Kidney epithelial cell (primary cell): ENCODE measurements around the gene OR1E2. TPM values are rescaled to one million over a fixed set of nuclear protein-coding genes. Genes with fewer than 3 reads are reported as not detected.
"Not testable (repeated sequence)": the region's sequence is repeated elsewhere in the genome, so short reads cannot be mapped to it uniquely, and the experiment has no call there.

Experiments used
- DNase-seq: peaks from one replicate; pipeline ENCODE4 v3.0.0-alpha.2; 2010; ENCODE audit warnings: low read depth
- H3K27me3 ChIP-seq: 2 replicates; pipeline ENCODE4 v1.6.0; 2011; ENCODE audit warnings: low read length; ENCODE audit not compliant: control insufficient read depth, insufficient read depth
- H3K36me3 ChIP-seq: 2 replicates; pipeline ENCODE4 v1.5.1; 2011; ENCODE audit warnings: low read length; ENCODE audit not compliant: control insufficient read depth, insufficient read depth
- H3K4me3 ChIP-seq: 2 replicates; pipeline ENCODE4 v1.5.1; 2011; ENCODE audit warnings: low read depth, mild to moderate bottlenecking, control low read depth, low read length
- total RNA-seq: library from RNA; depleted of rRNA; stranded (reverse); fragments of >200 nt; gene quantifications from 2 replicates; pipeline ENCODE4 v1.2.3, GENCODE V29; 2015
- TF ChIP-seq, protein P1 (sequence below): IDR thresholded peaks from 2 replicates; pipeline ENCODE4 v1.5.1; 2011; ENCODE audit warnings: mild to moderate bottlenecking, moderate library complexity, low read length, control low read depth, inconsistent platforms; ENCODE audit not compliant: insufficient read depth, poor library complexity, severe bottlenecking

OR1E2 gene
- total RNA-seq, 1 donor from 2014 or later: not detected

DNA sequence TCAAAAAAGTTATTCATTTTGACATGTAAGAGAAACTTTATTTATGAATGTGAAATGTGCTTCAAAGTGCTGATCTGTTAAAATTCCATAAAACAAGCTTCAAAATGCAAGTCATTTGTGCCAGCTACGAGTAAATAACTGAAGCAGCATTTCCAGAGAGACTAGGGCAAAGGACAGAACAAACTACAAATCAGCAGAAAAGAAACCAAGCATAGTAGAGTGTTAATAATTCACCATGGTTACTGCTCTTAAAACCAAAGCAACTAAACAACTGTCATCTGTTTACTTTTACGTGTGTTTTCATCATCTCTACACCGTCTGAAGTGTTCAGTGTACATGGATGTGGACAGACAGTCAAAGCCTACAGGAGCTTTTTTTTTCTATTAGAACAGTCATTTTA is 40.6 kb upstream of the OR1E2 start:
- Histone ChIP-seq H3K4me3 (no peak overlapping the region), H3K36me3 (no peaks in the 10 kb centered on the region), H3K27me3 (no peaks in the 10 kb centered on the region)
- no peak for DNase-seq
- TF ChIP-seq, protein P1, sequence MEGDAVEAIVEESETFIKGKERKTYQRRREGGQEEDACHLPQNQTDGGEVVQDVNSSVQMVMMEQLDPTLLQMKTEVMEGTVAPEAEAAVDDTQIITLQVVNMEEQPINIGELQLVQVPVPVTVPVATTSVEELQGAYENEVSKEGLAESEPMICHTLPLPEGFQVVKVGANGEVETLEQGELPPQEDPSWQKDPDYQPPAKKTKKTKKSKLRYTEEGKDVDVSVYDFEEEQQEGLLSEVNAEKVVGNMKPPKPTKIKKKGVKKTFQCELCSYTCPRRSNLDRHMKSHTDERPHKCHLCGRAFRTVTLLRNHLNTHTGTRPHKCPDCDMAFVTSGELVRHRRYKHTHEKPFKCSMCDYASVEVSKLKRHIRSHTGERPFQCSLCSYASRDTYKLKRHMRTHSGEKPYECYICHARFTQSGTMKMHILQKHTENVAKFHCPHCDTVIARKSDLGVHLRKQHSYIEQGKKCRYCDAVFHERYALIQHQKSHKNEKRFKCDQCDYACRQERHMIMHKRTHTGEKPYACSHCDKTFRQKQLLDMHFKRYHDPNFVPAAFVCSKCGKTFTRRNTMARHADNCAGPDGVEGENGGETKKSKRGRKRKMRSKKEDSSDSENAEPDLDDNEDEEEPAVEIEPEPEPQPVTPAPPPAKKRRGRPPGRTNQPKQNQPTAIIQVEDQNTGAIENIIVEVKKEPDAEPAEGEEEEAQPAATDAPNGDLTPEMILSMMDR: no peak

DNA sequence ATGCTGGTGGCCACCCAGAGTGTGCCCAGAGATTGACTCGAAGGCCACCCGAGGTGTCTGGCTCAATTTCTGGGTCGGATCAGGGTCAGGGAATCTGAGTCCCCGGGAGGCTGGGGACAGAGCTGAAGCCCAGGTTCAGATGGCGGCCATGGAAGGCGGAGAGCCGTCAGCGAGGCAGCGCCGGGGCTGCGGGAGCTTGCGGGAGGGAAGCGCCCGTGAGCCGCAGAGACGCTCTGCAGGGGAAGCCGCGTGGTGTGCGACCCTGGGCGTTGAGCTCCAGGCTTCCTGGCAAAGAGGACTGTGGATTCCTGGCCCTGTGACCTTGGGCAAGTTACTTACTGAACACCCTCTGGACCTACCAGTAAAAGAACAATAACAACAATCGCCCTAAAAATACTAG is 38.5 kb upstream of the OR1E2 start:
- Histone ChIP-seq H3K36me3 (no peaks in the 10 kb centered on the region), H3K27me3 (no peaks in the 10 kb centered on the region), H3K4me3 (no peak overlapping the region)
- DNase-seq: no peak
- TF ChIP-seq, protein P1: no peak

DNA sequence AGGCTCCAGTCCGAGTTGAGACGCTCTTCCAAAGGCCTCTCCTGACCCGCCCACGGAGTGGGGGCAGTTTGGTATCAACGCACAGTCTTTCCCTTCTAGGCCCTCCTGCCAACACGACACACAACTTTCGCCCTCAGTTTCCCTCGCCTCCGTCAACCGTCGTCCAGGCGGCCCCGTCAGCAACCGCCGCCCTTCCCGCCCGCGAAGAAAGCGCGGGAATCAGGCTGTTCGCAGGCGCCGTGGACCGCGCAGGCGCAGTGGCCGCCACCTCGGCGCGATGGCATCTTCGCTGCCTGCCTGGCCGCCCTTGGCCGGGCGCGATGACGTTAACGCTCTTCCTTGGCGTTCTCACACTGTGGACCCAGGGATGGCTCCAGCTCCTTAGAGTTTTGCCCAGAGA is 38.0 kb upstream of the OR1E2 start, which contains the start of gene SPATA22:
Gene SPATA22 (minus strand): TSS at position 221 of the 400 bp plus-strand sequence. CDS start 2,494 bp downstream, outside the sequence.
- no peaks in the 10 kb centered on the region for H3K27me3 ChIP-seq
- no peak for DNase-seq
- no peaks in the 10 kb centered on the region for H3K36me3 ChIP-seq
- TF ChIP-seq, protein P1: no peak
- H3K4me3 ChIP-seq: no peak within 1 kb of the TSS

DNA sequence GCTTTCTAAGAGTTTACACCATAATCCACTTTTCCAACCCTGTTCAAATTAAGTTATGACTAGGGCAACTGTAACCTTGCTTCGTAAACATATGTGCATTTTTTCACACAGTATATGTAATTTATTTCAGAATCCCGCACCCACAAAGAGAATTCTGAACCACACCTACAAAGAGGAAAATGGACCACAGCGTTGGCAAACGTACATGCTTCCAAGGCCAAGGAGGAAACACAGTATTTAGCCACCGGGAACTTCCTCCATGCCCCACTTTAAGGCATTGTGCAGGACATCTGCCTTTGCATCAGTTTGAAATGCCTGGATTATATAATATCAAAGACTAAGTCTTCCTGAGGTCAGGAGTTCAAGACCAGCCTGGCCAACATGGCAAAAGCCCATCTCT is 35.9 kb upstream of the OR1E2 start:
- no peak for DNase-seq
- no peak overlapping the region for H3K4me3 ChIP-seq
- H3K36me3 ChIP-seq: no peaks in the 10 kb centered on the region
- TF ChIP-seq, protein P1: no peak
- no peaks in the 10 kb centered on the region for H3K27me3 ChIP-seq

DNA sequence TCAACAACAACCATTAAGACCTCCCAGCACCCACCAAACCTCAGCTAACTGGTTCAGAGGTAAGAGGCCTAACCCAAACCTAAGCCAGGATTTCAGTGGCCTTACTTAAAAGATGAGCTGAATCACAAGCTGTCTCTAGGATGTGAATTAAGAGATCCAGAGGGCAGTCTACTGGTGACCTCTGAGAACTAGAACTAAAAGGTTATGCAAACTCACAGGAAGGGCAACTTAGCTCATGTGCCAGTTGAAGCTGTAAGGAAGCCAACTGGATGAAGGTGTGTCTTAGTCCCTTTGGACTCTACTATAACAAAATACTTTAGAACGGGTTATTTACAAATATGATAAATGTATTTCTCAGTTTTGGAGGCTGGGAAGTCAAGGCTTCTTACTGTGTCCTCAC is 32.7 kb upstream of the OR1E2 start:
- not testable (repeated sequence) for DNase-seq

DNA sequence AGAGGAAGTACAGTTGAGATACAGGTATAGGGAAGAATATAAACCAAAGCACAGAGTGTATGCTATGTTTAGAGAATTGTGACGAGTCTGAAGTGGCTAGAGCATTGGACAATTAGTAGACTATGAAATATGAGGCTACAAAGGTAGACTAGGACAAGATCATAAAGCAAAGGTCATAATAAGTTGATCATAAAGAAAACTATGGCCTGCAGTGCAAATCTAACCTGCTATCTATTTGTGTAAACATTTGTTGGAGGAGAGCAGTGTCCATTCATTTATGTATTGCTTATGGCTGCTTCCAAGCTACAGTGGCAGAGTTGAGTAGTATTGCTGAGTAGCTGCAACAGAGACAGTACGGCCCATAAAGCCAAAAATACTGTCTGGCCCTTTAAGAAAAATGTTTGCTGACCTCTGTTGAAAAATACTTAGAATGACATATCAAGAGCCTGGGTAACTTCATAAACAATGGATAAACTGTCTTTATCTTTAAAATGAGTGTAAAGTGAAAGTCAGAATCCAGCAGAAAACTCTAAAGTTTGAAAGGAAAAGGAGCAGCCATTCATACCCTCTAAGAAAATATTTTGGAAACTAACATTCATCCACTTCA is 14.5 kb upstream of the OR1E2 start:
- Histone ChIP-seq H3K27me3 (no peaks in the 10 kb centered on the region), H3K36me3 (no peaks in the 10 kb centered on the region), H3K4me3 (no peak overlapping the region)
- TF ChIP-seq, protein P1: no peak
- no peak for DNase-seq

More for the DNA sequence above, 32.7 kb upstream of the OR1E2 start:
- H3K4me3 ChIP-seq, H3K36me3 ChIP-seq, H3K27me3 ChIP-seq: not testable (repeated sequence)
